Effector CD4-positive, alpha-beta T cell (primary cell): Measurements from ENCODE around the gene GPR176. TPM values are rescaled to one million over a fixed set of nuclear protein-coding genes. Genes with fewer than 3 reads are reported as not detected.
A peak's percentile ranks its signal among the peaks of the same experiment; 100 is the strongest.

Experiments
- DNase-seq: peaks from one replicate; pipeline ENCODE4 v3.0.0-alpha.2; 2020
- total RNA-seq: gene quantifications from one replicate; lab custom pipeline; 2026; lab: John Stamatoyannopoulos, UW

The GPR176 gene
- total RNA-seq = not detected

GRCh38 chr15:39919748-39920509, at the start of gene GPR176:
GPR176 (minus strand) TSS chr15:39920266; CDS start chr15:39920026, 240 bp downstream.
- DNase-seq = peak; percentile 6

DNA sequence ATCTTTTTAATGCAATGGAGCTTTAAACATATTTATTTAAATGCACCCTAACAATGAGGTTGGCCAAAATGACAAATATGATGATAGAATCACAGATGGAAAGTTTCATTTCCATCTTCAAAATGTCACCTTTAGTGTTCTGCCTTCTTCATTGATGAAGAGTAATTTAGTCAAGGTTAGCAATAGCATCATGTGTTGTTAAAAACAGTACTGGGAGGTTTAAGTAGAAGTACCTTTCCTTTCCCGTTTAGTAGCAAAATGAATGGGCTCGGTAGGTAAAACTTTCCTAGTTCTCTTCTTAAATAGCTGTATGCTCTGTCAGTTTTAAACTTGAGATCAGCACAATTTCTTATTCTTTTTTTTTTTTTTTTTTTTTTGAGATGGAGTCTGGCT, 48.9 kb upstream of the GPR176 start:
- DNase-seq = no peak

DNA sequence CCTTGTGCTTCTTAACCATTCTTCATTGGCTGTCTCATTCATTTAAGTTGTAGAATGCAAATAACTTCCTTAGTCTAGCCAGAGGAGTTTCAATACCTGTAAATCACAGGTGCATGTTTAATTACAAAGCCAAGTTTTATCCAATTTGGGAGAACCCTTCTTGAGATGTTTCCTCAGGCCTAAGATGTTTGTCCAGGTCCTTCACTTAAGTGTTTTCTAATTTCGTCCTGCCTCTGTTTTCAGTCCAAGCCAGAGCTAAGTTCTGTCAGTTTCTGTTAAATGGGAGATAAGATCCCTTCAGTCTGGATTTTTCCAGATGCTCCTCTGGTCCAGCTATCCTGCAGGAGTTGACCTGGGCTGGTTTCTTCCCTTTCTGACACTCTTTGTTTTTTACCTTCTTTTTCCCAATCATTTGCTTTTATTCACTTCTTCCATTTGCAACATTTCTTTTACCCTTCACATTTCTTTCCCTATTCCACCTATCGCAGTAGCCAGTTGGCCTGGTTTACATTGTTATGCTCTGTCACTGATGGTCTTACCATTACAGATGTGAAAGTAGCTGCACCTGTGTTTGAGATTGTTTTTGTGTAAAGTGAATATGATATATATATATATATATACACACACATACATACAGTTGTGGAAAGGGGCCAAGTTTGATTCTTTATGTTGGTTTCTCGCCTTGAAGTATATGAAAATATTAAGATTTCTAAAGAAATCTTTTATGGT, 48.4 kb upstream of the GPR176 start:
- DNase-seq = no peak

GRCh38 chr15:39966521-39966920, 46.5 kb upstream of the GPR176 start:
- no peak for DNase-seq

GRCh38 chr15:39963786-39964185, 43.7 kb upstream of the GPR176 start:
- no peak for DNase-seq

DNA sequence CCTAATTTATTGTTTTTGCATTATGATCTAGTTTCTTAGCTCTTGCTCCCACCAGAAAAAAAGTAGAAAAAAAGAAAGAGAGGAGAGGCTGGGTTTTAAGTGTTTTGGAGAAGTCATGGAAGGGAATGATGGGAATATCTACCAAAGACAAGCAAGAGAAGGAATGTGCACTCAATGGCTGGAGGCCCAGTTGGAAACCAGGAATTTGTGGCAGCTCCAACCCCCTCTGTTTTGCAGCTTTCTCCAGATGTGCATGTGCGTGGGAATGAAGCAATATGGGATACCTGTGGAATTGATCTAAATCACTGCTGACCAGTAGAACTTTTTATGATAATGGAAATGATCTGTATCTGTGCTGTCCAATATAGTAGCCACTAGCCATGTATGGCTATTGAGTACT, 41.0 kb upstream of the GPR176 start:
- DNase-seq = no peak

- no peak for DNase-seq
Observed at GRCh38 chr15:39960411-39960810, 40.3 kb upstream of the GPR176 start.

GRCh38 chr15:39959411-39959810, 39.3 kb upstream of the GPR176 start:
- no peak for DNase-seq

GRCh38 chr15:39957481-39957880, 37.4 kb upstream of the GPR176 start:
- DNase-seq = no peak

GRCh38 chr15:39953521-39953920, 33.5 kb upstream of the GPR176 start:
- no peak for DNase-seq

DNA sequence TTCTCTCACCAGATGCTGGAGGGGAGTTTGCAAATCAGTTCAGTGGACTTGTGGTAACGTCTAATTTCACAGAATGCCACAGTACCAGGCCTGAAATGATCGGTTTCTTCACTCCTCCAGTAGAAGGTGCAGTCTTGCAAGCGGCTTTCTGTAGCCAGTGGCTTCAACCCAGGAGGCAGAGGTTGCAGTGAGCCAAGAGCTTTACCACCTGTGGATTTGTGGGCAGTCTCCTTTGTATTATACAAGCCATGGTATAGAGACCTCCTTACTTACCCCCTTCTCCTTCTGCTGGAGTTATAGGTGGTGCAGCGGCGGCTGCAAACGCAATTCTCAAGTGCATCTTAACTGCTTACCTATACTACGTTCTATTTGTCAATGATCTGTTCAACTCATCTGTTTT, 31.5 kb upstream of the GPR176 start:
- no peak for DNase-seq

GRCh38 chr15:39948817-39949216, 28.8 kb upstream of the GPR176 start:
- no peak for DNase-seq

DNA sequence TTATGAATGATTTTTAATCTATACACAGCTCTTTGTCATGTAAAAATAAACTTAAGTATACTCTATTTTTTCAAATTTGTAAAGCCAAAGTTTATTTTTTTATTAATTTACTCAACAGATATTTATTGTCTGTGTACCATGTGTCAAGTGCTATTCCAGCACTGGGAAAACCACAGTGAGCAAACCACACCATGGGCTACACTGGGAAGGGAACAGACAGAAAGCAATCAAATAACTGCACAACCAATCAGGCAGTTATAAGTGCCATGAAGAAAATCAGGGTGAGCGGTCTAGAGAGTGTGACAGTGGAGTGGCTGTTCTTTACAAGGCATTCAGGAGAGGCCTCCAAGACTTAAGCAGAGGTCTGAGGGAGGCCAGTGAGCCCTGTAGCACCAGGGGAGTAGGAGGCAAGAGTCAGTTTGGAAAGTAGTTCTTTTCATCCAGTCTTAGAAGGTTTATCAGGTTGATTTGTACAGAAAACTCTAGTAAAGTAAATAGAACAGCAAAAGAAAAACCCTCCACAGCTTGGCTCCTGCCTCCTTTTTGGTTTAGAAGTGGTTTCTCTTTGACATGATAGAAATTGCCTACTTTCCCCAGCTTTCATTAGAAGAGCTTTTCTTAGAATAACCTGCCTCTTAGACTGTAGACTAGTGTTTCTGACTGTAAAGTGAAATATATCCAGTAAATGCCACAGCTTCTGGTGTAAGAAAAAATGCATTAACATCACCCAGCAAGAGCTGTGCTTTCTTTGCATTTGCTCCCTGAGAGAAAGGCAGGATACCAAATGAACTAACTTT, 27.5 kb upstream of the GPR176 start:
- DNase-seq = no peak

DNA sequence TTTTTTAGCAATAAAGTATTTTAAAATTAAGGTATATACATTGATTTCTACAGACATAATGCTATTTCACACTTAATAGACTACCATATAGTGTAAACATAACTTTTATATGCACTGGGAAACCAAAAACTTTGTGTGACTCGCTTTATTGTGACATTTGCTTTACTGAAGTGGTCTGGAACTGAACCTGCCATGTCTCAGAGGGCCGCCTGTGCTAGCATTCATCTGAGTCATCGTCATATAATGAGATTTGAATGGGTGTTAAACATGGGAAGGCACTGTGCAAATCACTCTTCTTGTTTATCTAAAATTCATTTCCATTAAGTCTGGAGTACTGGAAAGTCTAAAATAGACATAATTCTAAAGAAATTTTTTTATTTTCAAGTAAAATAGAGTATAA, 26.8 kb upstream of the GPR176 start:
- no peak for DNase-seq

- DNase-seq = no peak
Observed at GRCh38 chr15:39944726-39945125, 24.7 kb upstream of the GPR176 start.

DNA sequence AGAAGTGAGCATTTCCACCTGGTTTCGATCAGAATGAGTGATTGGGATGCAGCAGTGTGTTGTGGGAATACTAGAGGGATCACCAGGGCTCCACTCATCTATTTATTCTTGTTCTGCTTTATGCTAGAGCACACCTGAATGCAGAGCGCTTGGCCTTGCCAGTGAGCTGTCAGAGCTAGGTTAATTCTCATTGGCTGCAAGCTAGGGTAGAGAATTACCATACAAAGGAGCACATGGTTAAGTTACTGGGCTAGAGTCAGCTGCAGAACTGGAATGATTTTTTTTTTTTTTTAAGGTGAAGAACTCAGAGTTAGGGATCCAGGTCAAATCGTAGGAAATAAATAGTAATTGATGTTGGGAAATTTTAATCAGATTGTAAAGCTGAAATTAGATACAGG, 22.7 kb upstream of the GPR176 start:
- no peak for DNase-seq

DNA sequence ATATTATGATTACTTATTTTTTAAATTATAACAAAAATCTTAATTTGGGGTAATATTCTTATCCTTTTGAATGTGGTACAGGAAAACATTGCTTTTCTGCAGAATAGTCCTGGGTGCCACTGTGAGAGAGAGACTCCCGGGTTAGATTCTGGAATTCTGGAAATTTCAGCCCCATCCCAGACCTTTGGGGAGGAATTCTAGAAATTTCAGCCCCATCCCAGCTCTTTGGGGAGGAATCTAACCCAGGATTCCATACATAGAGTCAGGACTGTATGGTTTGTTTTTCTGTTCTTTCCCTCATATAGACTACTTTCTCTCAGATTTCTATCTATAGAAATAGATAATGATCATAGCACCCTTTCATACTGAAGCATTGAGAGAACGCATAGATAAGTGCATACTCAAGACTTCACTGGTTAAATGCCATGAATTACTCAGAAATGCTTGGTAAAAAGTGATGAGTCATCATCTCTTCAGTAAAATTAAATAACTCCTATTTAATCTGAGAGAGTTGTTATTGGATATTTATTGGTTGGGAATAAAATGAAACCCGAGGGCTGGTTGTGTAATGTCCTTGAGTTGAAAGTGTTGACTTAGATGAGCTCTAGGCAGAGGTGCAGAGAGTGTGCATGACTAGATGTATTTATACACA, 22.2 kb upstream of the GPR176 start:
- DNase-seq = no peak

GRCh38 chr15:39939487-39940452, 19.7 kb upstream of the GPR176 start:
- no peak for DNase-seq

- DNase-seq = no peak
Observed at GRCh38 chr15:39937696-39938095, 17.6 kb upstream of the GPR176 start.

GRCh38 chr15:39936681-39937080, 16.6 kb upstream of the GPR176 start:
- DNase-seq = no peak

GRCh38 chr15:39936187-39936586, 16.1 kb upstream of the GPR176 start:
- no peak for DNase-seq

DNA sequence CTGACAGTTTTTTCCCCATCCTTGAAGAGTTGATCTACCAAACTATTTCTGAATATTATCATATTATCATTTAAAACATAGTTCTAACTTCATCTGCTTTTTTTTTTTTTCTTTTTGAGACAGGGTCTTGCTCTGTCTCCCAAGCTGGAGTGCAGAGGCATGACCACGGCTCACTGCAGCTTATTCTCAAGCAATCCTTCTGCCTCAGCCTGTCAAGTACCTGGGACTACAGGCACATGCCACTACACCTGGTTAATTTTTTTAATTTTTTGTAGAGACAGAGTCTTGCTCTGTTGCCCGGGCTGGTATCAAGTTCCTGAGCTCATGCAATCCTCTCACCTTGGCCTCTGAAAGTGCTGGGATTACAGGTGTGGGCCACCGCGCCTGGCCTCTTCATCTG, 15.2 kb upstream of the GPR176 start:
- no peak for DNase-seq
